DND-41 (cell line): ENCODE measurements around the gene SLC9A2.

ENCODE experiments used
- CTCF ChIP-seq: IDR thresholded peaks from 2 replicates; pipeline ENCODE4 v1.5.1; 2012; ENCODE audit warnings: borderline replicate concordance, low read length, moderate library complexity, mild to moderate bottlenecking; ENCODE audit not compliant: poor library complexity, severe bottlenecking; ENCODE audit errors: extremely low read depth
- EZH2 ChIP-seq: IDR thresholded peaks from 3 replicates; pipeline ENCODE4 v1.6.1; 2012; ENCODE audit warnings: borderline replicate concordance, low read depth, mild to moderate bottlenecking, moderate library complexity, low read length, inconsistent platforms; ENCODE audit not compliant: severe bottlenecking

- no peak for TF ChIP-seq CTCF
- no peak for TF ChIP-seq EZH2
Observed at GRCh38 chr2:102668171-102668570, 48.8 kb downstream of the SLC9A2 start.
